ENCODE results near the gene SKP1.

- TF ChIP-seq CTCF (IDR thresholded peaks at IDR 0.05) = no peak
- TF ChIP-seq ZFX (IDR thresholded peaks at IDR 0.05; ENCODE audit: borderline replicate concordance) = no peak
These were observed 23.1 kb downstream of the SKP1 start for GRCh38 chr5:134153657-134154056.
